SK-N-SH (cell line): ENCODE results near the gene TGFA. TPM values are rescaled to one million over a fixed set of nuclear protein-coding genes. Genes with fewer than 3 reads are reported as not detected.

Source experiments
- CTCF ChIA-PET: fragments of 300-600, 350-600 bp; formaldehyde crosslinking; extraction: SDS; loops from one replicate; lab custom pipeline; 2021; lab: Yijun Ruan, JAX
- POLR2A ChIA-PET: fragments of 350-600 bp; sonication (Branson Sonifier 250); formaldehyde crosslinking; extraction: SDS; loops from one replicate; lab custom pipeline; 2020; ENCODE audit warnings: antibody characterized with exemption, inconsistent platforms; lab: Yijun Ruan, JAX
- DNase-seq: peaks from one replicate; pipeline ENCODE4 v3.0.0; 2012
- H2AFZ ChIP-seq: fragments of 200-600 bp; sonication (generic); 2 replicates; pipeline ENCODE4 v1.8.1; 2016; ENCODE audit warnings: antibody characterized with exemption, mild to moderate bottlenecking, low read depth
- H3F3A ChIP-seq: fragments of 200-600 bp; sonication (generic); replicated peaks from 2 replicates; pipeline ENCODE3; 2016; ENCODE audit warnings: antibody characterized with exemption, mild to moderate bottlenecking; ENCODE audit not compliant: insufficient read depth
- H3K27ac ChIP-seq, 2 experiments: fragments of 200-500 bp in 1 of 2; fragments of 200-600 bp in 1 of 2; sonication (Bioruptor generic) in 1 of 2; sonication (generic), shearing (Covaris generic) in 1 of 2; 2 replicates each; pipeline versions ENCODE4 v1.5.1 to v1.6.1; 2014 to 2016; ENCODE audit warnings: low read depth in 2 of 2, inconsistent platforms in 1 of 2, low read length in 1 of 2, mild to moderate bottlenecking in 1 of 2, mixed read lengths in 1 of 2
- H3K27me3 ChIP-seq: fragments of 200-600 bp; sonication (generic), shearing (Covaris generic); 2 replicates; pipeline ENCODE4 v1.6.1; 2016; ENCODE audit warnings: mixed run types; ENCODE audit not compliant: insufficient read depth
- H3K36me3 ChIP-seq, 2 experiments: fragments of 200-500 bp in 1 of 2; fragments of 200-600 bp in 1 of 2; sonication (Bioruptor generic) in 1 of 2; sonication (generic) in 1 of 2; replicated peaks in 1 of 2; 2 replicates each; pipeline versions ENCODE3 to v1.5.1; 2014 to 2016; ENCODE audit warnings: low read length in 1 of 2, mild to moderate bottlenecking in 1 of 2; ENCODE audit not compliant: insufficient read depth in 2 of 2, control insufficient read depth in 1 of 2
- H3K4me1 ChIP-seq, 2 experiments: fragments of 200-500 bp in 1 of 2; fragments of 200-600 bp in 1 of 2; sonication (Bioruptor generic) in 1 of 2; sonication (generic), shearing (Covaris generic) in 1 of 2; 2 replicates each; pipeline versions ENCODE4 v1.5.1 to v1.6.1; 2014 to 2016; ENCODE audit warnings: low read depth in 1 of 2, low read length in 1 of 2, mixed run types in 1 of 2; ENCODE audit not compliant: insufficient read depth in 2 of 2, control insufficient read depth in 1 of 2
- H3K4me2 ChIP-seq: fragments of 200-600 bp; sonication (generic), shearing (Covaris generic); 2 replicates; pipeline ENCODE4 v1.6.1; 2017; ENCODE audit warnings: mixed run types
- H3K4me3 ChIP-seq, 2 experiments: fragments of 200-500 bp in 1 of 2; fragments of 200-600 bp in 1 of 2; sonication (Bioruptor generic) in 1 of 2; sonication (generic), shearing (Covaris generic) in 1 of 2; 2 replicates each; pipeline versions ENCODE4 v1.5.1 to v1.8.1; 2014 to 2016; ENCODE audit warnings: low read depth in 2 of 2, inconsistent platforms in 1 of 2, low read length in 1 of 2, mild to moderate bottlenecking in 1 of 2, mixed read lengths in 1 of 2, moderate library complexity in 1 of 2
- H3K79me2 ChIP-seq: fragments of 200-600 bp; sonication (generic); 2 replicates; pipeline ENCODE4 v1.8.1; 2017; ENCODE audit warnings: mild to moderate bottlenecking; ENCODE audit not compliant: insufficient read depth
- H3K9ac ChIP-seq: fragments of 200-600 bp; sonication (generic); 2 replicates; pipeline ENCODE4 v1.6.1; 2017; ENCODE audit warnings: mixed run types
- H3K9me2 ChIP-seq: fragments of 200-600 bp; sonication (generic); 2 replicates; pipeline ENCODE4 v1.6.1; 2017; ENCODE audit warnings: mixed run types
- H3K9me3 ChIP-seq: fragments of 200-600 bp; sonication (generic); 2 replicates; pipeline ENCODE4 v1.6.1; 2017; ENCODE audit warnings: mixed run types, mild to moderate bottlenecking, moderate library complexity
- H4K20me1 ChIP-seq: fragments of 200-600 bp; sonication (generic); 2 replicates; pipeline ENCODE4 v1.6.1; 2017; ENCODE audit warnings: mild to moderate bottlenecking, mixed run types; ENCODE audit not compliant: insufficient read depth
- GABPA ChIP-seq: IDR thresholded peaks from 2 replicates; pipeline ENCODE4 v1.4.0; 2012; ENCODE audit warnings: low read depth, mild to moderate bottlenecking
- JUND ChIP-seq: IDR thresholded peaks from 2 replicates; pipeline ENCODE4 v1.4.0; 2012
- MXI1 ChIP-seq: IDR thresholded peaks from 2 replicates; pipeline ENCODE4 v1.6.1; 2012; ENCODE audit warnings: mild to moderate bottlenecking, low read depth, low read length, improper control_type of control experiment
- RCOR1 ChIP-seq: fragments of 150-350 bp; IDR thresholded peaks from 2 replicates; pipeline ENCODE4 v1.6.1; 2017; ENCODE audit warnings: antibody characterized with exemption, low read length
- REST ChIP-seq: IDR thresholded peaks from 2 replicates; pipeline ENCODE4 v1.6.1; 2012; ENCODE audit warnings: mild to moderate bottlenecking, low read depth, low read length, moderate library complexity
- ZBTB33 ChIP-seq: IDR thresholded peaks from 2 replicates; pipeline ENCODE4 v1.4.0; 2012; ENCODE audit warnings: low read depth, borderline replicate concordance
- WGBS: methylation state at CpG from one replicate; pipeline ENCODE4 v1.1.6; 2017; ENCODE audit warnings: low lambda C conversion rate; 5-methylcytosine and 5-hydroxymethylcytosine counted together
- polyA plus RNA-seq, 3 experiments: library from polyadenylated mRNA; depleted of rRNA; stranded (reverse); fragments of >200 nt; gene quantifications; 2 replicates each; pipeline ENCODE4 v1.2.3, GENCODE V29; 2012
- TF ChIP-seq, protein P1 (sequence below): fragments of 150-350 bp; IDR thresholded peaks from 2 replicates; pipeline ENCODE4 v1.6.1; 2017; ENCODE audit warnings: antibody characterized with exemption, low read length, low read depth, borderline replicate concordance
- TF ChIP-seq, protein P2 (sequence below): IDR thresholded peaks from 2 replicates; pipeline ENCODE4 v1.4.0; 2012; ENCODE audit warnings: low read depth

TGFA gene
- polyA plus RNA-seq, 1 of the 3 experiments (the other 2 are of a cell fraction), result not detected

DNA sequence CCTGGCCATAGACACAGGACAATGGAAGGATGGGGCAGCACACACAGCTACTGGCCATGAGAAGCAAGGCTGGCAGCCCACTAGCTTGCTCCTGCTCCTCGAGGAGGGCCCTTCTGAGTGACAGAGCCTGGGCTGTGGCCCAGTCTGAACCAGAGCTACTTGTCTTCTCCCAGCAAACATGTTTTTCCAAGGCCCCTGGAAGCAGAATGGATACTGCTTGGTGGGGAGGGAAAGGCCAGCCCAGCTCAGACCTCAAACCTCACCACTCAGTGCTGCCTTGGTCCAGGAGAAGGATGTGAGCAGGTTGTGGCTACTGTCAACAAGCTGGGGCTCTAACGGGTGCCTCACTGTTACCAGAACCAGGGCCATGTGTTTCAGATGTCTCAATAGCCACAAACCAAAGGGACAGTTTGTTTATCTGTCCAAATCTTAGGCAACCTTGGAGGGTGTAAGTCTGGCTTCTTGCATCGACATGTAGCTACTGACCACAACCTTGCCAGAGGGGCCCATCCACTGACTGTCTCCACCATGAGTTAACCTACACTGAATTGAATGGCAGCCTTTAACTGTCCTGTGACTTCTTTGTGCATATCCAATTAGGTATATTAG, 98.6 kb downstream of the TGFA start:
- ChIA-PET CTCF (interaction anchor here (0.9 to 1.0 kb wide), 2 partner anchors 9 to 104 kb away, joined by 3 read pairs; no protein-coding TSS in a partner anchor), POLR2A (interaction anchor here (0.7 kb wide), 1 partner anchor 11 kb away, joined by 3 read pairs; no protein-coding TSS in a partner anchor)
- H3F3A ChIP-seq, result no peaks in the 10 kb centered on the region
- no peaks in the 10 kb centered on the region for H4K20me1 ChIP-seq
- H3K9ac ChIP-seq, result no peak overlapping the region
- no peaks in the 10 kb centered on the region for H3K9me2 ChIP-seq
- H3K36me3 ChIP-seq, result no peaks in the 10 kb centered on the region
- no peak overlapping the region for H3K4me3 ChIP-seq
- no peak for DNase-seq
- H3K27ac ChIP-seq, result no peak overlapping the region
- H3K9me3 ChIP-seq, result no peaks in the 10 kb centered on the region
- H2AFZ ChIP-seq, result no peak overlapping the region
- TF ChIP-seq RCOR1 (no peak), ZBTB33 (no peak), MXI1 (no peak), REST (no peak), GABPA (no peak), JUND (no peak)
- TF ChIP-seq, protein P1, sequence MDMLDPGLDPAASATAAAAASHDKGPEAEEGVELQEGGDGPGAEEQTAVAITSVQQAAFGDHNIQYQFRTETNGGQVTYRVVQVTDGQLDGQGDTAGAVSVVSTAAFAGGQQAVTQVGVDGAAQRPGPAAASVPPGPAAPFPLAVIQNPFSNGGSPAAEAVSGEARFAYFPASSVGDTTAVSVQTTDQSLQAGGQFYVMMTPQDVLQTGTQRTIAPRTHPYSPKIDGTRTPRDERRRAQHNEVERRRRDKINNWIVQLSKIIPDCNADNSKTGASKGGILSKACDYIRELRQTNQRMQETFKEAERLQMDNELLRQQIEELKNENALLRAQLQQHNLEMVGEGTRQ, result no peak
- TF ChIP-seq, protein P2, sequence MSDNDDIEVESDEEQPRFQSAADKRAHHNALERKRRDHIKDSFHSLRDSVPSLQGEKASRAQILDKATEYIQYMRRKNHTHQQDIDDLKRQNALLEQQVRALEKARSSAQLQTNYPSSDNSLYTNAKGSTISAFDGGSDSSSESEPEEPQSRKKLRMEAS, result no peak
- no peak overlapping the region for H3K4me2 ChIP-seq
- H3K27me3 ChIP-seq, result peaks cover 23% of the 10 kb centered on the region; the same call in 1 of the 2 replicates
- no peaks in the 10 kb centered on the region for H3K79me2 ChIP-seq
- 32% methylated on average over 3 of the region's 3 CpGs for WGBS
- peaks cover 0 to 4% of the 10 kb centered on the region in 2 experiments; a peak in 1 of 4 replicates for H3K4me1 ChIP-seq
